ENCODE measurements around the gene PTCSC3. TPM values are rescaled to one million over a fixed set of nuclear protein-coding genes. Genes with fewer than 3 reads are reported as not detected.

PTCSC3 gene
- total RNA-seq, 2 experiments from 2014 or later: not detected

DNA sequence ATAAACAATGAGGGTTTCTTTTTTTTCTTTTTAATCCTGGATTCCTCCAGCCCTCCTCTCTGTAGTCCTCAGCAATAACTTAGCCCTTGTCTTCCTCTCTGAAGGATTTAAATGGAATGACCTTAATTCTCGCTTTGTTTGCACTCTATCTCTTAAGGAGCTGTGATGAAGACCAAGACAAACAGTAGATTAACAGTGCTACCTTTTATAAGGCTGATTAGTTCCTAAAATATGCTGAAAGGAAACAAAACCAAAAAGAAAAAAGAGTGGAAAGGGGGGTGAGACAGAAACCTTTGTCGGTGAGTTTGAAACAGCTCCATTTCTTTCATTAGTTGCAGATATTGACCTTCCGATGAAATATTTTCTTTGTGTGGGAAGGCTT lies 38.7 kb upstream of the PTCSC3 start:
- H3K9me3 ChIP-seq (ENCODE audit: low read length): no peaks in the 10 kb centered on the region
- H4K20me1 ChIP-seq (ENCODE audit: insufficient read depth, low read length): no peaks in the 10 kb centered on the region
- H3K9me2 ChIP-seq (ENCODE audit: insufficient read depth, low read length): no peaks in the 10 kb centered on the region
- H3K4me1 ChIP-seq (ENCODE audit: insufficient read depth, low read length, poor library complexity, severe bottlenecking): no peaks in the 10 kb centered on the region
- H3K79me2 ChIP-seq (ENCODE audit: insufficient read depth, low read depth, low read length): no peaks in the 10 kb centered on the region
- intact Hi-C loops (cut with micrococcal nuclease; ENCODE audit: unreplicated experiment): loop anchor here (10.0 kb wide), 1 partner anchor 150 kb away; no protein-coding TSS in a partner anchor
- BruUV-seq (replicated peaks): no TSS peak
- TF ChIP-seq, protein P1, sequence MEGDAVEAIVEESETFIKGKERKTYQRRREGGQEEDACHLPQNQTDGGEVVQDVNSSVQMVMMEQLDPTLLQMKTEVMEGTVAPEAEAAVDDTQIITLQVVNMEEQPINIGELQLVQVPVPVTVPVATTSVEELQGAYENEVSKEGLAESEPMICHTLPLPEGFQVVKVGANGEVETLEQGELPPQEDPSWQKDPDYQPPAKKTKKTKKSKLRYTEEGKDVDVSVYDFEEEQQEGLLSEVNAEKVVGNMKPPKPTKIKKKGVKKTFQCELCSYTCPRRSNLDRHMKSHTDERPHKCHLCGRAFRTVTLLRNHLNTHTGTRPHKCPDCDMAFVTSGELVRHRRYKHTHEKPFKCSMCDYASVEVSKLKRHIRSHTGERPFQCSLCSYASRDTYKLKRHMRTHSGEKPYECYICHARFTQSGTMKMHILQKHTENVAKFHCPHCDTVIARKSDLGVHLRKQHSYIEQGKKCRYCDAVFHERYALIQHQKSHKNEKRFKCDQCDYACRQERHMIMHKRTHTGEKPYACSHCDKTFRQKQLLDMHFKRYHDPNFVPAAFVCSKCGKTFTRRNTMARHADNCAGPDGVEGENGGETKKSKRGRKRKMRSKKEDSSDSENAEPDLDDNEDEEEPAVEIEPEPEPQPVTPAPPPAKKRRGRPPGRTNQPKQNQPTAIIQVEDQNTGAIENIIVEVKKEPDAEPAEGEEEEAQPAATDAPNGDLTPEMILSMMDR (conservative IDR thresholded peaks at IDR 0.05; ENCODE audit: low read length): no peak
- no peak for TF ChIP-seq EZH2phosphoT487 (IDR thresholded peaks at IDR 0.05; ENCODE audit: borderline replicate concordance, low read depth, low read length)
- ChIA-PET CTCF (ENCODE audit: unreplicated experiment) (no interaction called here), POLR2A (no interaction called here)
- H3K36me3 ChIP-seq (ENCODE audit: insufficient read depth, low read length): no peaks in the 10 kb centered on the region
- no peak overlapping the region for H3K4me2 ChIP-seq (ENCODE audit: low read length)
- no peak overlapping the region for H3K27ac ChIP-seq (ENCODE audit: low read depth, low read length, poor library complexity, severe bottlenecking)
- DNase-seq (ENCODE audit: low spot score): no peak
- no peak overlapping the region for H2AFZ ChIP-seq (ENCODE audit: low read length)
- H3K4me3 ChIP-seq (ENCODE audit: low read depth, low read length, poor library complexity, severe bottlenecking): no peak overlapping the region

DNA sequence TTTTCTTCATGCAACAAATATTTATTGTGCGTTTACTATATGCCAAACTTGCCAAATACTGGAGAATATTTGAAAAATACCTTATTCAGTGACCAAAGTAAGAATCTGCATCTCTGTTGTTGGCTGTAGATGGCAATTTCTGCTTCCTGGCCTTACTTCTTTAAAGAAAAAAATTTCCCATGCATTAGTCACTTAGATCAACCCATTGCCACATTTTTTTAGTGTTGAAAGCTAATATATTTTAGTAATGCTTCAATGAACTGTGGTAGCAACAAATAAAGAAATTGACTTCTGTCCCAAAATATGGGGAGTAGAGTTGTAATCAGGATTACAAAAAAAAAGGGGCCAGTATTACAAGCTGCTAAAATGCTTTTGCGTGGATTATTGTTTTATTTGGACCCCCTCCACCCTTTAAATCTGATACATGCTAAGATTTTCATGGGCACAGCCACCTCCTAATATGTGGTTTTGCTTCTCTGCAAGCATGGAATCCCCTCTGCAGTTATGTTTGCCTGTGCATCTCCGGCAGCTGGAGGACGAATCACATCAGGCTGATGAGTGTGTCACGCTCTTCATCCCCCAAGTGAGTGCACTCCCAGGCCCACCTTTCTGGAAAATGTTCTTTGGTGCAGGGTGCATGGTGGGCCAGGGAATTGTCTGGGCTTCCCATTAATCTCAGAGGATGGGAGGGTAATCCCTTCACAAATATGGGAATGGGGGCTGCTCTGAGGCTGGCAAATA lies 38.1 kb upstream of the PTCSC3 start:
- CTCF ChIA-PET (ENCODE audit: unreplicated experiment): no interaction called here

More for the DNA sequence above, 38.1 kb upstream of the PTCSC3 start:
- no peaks in the 10 kb centered on the region for H3K9me3 ChIP-seq (ENCODE audit: low read length)
- intact Hi-C loops (cut with micrococcal nuclease; ENCODE audit: unreplicated experiment): loop anchor here (10.0 kb wide), 1 partner anchor 150 kb away; no protein-coding TSS in a partner anchor
- BruUV-seq (replicated peaks): no TSS peak
- no peaks in the 10 kb centered on the region for H3K9me2 ChIP-seq (ENCODE audit: insufficient read depth, low read length)
- DNase-seq (ENCODE audit: low spot score): no peak
- no peaks in the 10 kb centered on the region for H3K4me1 ChIP-seq (ENCODE audit: insufficient read depth, low read length, poor library complexity, severe bottlenecking)
- H3K4me3 ChIP-seq (ENCODE audit: low read depth, low read length, poor library complexity, severe bottlenecking): no peak overlapping the region
- no peak overlapping the region for H3K4me2 ChIP-seq (ENCODE audit: low read length)
- POLR2A ChIA-PET: no interaction called here
- no peak overlapping the region for H3K27ac ChIP-seq (ENCODE audit: low read depth, low read length, poor library complexity, severe bottlenecking)
- no peak overlapping the region for H2AFZ ChIP-seq (ENCODE audit: low read length)
- H4K20me1 ChIP-seq (ENCODE audit: insufficient read depth, low read length): no peaks in the 10 kb centered on the region
- TF ChIP-seq, protein P1 (conservative IDR thresholded peaks at IDR 0.05; ENCODE audit: low read length): no peak
- TF ChIP-seq EZH2phosphoT487 (IDR thresholded peaks at IDR 0.05; ENCODE audit: borderline replicate concordance, low read depth, low read length): no peak
- no peaks in the 10 kb centered on the region for H3K79me2 ChIP-seq (ENCODE audit: insufficient read depth, low read depth, low read length)
- no peaks in the 10 kb centered on the region for H3K36me3 ChIP-seq (ENCODE audit: insufficient read depth, low read length)

Data from OCI-LY7 (cell line).